Occipital lobe (tissue), 2 donors: Measurements from ENCODE around the gene LRRC42. TPM values are rescaled to one million over a fixed set of nuclear protein-coding genes. Genes with fewer than 3 reads are reported as not detected.
A peak's percentile ranks its signal among the peaks of the same experiment; 100 is the strongest.

Experiments
- DNase-seq: peaks from one replicate; lab custom pipeline; 2025; lab: John Stamatoyannopoulos, UW
- total RNA-seq: library from RNA; depleted of rRNA; stranded (reverse); fragments of >200 nt; gene quantifications from one replicate; pipeline ENCODE4 v1.2.3, GENCODE V29; 2014

The LRRC42 gene
- total RNA-seq, 1 donor from 2014 or later, result 23.1 TPM

- no peak for DNase-seq
Observed at GRCh38 chr1:53942127-53942957, 3.8 kb upstream of the LRRC42 start.

- DNase-seq, result no peak
Observed at GRCh38 chr1:53943090-53943489, 3.1 kb upstream of the LRRC42 start.

GRCh38 chr1:53943490-53944043, 2.6 kb upstream of the LRRC42 start:
- no peak for DNase-seq

- no peak for DNase-seq
Observed at GRCh38 chr1:53944469-53945182, 1.5 kb upstream of the LRRC42 start.

- no peak for DNase-seq
Observed at GRCh38 chr1:53945183-53945432, 1.0 kb upstream of the LRRC42 start.

GRCh38 chr1:53945433-53946251, 508 bp upstream of the LRRC42 start, which contains the start of gene IFT25:
Gene IFT25, minus strand, starts transcription at chr1:53945699. Its CDS starts 5,617 bp downstream, at chr1:53940082.
- peak; percentile 96 for DNase-seq

GRCh38 chr1:53947172-53947907, 1.2 kb downstream of the LRRC42 start:
- DNase-seq, result no peak

- DNase-seq, result no peak
Observed at GRCh38 chr1:53948291-53948690, 2.1 kb downstream of the LRRC42 start.

- DNase-seq, result no peak
Observed at GRCh38 chr1:53949023-53949990, 3.2 kb downstream of the LRRC42 start.

GRCh38 chr1:53951697-53952096, 5.5 kb downstream of the LRRC42 start:
- DNase-seq, result no peak

- no peak for DNase-seq
Observed at GRCh38 chr1:53954128-53954527, 8.0 kb downstream of the LRRC42 start.

GRCh38 chr1:53956308-53957168, 10.4 kb downstream of the LRRC42 start:
- no peak for DNase-seq

- no peak for DNase-seq
Observed at GRCh38 chr1:53957194-53957818, 11.2 kb downstream of the LRRC42 start.

GRCh38 chr1:53959664-53960250, 13.6 kb downstream of the LRRC42 start:
- DNase-seq, result no peak

- no peak for DNase-seq
Observed at GRCh38 chr1:53962395-53962794, 16.2 kb downstream of the LRRC42 start.

- no peak for DNase-seq
Observed at GRCh38 chr1:53963460-53963859, 17.3 kb downstream of the LRRC42 start.

- no peak for DNase-seq
Observed at GRCh38 chr1:53964109-53964508, 18.0 kb downstream of the LRRC42 start.

- DNase-seq, result no peak
Observed at GRCh38 chr1:53966794-53967193, 20.6 kb downstream of the LRRC42 start.
